Neuronal stem cell (in vitro differentiated cells): ENCODE results near the gene OR10G2.
"Not testable (repeated sequence)": the region's sequence is repeated elsewhere in the genome, so short reads cannot be mapped to it uniquely, and the experiment has no call there.

Experiments
- DNase-seq: peaks from one replicate; pipeline ENCODE4 v3.0.0-alpha.2; 2013; ENCODE audit warnings: low spot score
- H2AFZ ChIP-seq: one replicate; pipeline ENCODE4 v1.6.1; 2013; ENCODE audit warnings: mild to moderate bottlenecking, low read length, inconsistent platforms
- H2AK5ac ChIP-seq: 2 replicates; pipeline ENCODE4 v1.6.1; 2013; ENCODE audit warnings: low read depth, mild to moderate bottlenecking, inconsistent platforms, low read length, moderate library complexity, mixed read lengths
- H2BK120ac ChIP-seq: 2 replicates; pipeline ENCODE4 v1.6.1; 2013; ENCODE audit warnings: low read depth, mild to moderate bottlenecking, inconsistent platforms, low read length, moderate library complexity, mixed read lengths
- H2BK12ac ChIP-seq: one replicate; pipeline ENCODE4 v1.6.1; 2013; ENCODE audit warnings: low read length, inconsistent platforms
- H2BK15ac ChIP-seq: 2 replicates; pipeline ENCODE4 v1.6.1; 2013; ENCODE audit warnings: mild to moderate bottlenecking, low read length, inconsistent platforms, mixed read lengths
- H2BK5ac ChIP-seq: one replicate; pipeline ENCODE4 v1.6.1; 2013; ENCODE audit warnings: inconsistent platforms, mild to moderate bottlenecking, low read length, moderate library complexity
- H3K14ac ChIP-seq: one replicate; pipeline ENCODE4 v1.6.1; 2013; ENCODE audit warnings: low read length, inconsistent platforms
- H3K18ac ChIP-seq: 2 replicates; pipeline ENCODE4 v1.6.1; 2013; ENCODE audit warnings: low read length, inconsistent platforms
- H3K23ac ChIP-seq: 2 replicates; pipeline ENCODE4 v1.6.1; 2013; ENCODE audit warnings: low read depth, mild to moderate bottlenecking, mixed read lengths, low read length, inconsistent platforms; ENCODE audit not compliant: poor library complexity
- H3K27ac ChIP-seq: replicated peaks from 3 replicates; pipeline ENCODE4 v1.5.1; 2013; ENCODE audit warnings: low read length, inconsistent platforms
- H3K27me3 ChIP-seq, 3 experiments: 2 replicates each; pipeline ENCODE4 v1.6.1; 2013; ENCODE audit warnings: low read length in 3 of 3, mild to moderate bottlenecking in 2 of 3, inconsistent platforms in 1 of 3, low read depth in 1 of 3, mixed read lengths in 1 of 3, moderate library complexity in 1 of 3; ENCODE audit not compliant: control insufficient read depth in 3 of 3, insufficient read depth in 3 of 3
- H3K36me3 ChIP-seq, 2 donors: replicated peaks in 1 of 2; 2 replicates each; pipeline ENCODE4 v1.6.1; 2013; ENCODE audit warnings: low read length in 2 of 2; ENCODE audit not compliant: control insufficient read depth in 2 of 2, insufficient read depth in 2 of 2
- H3K4ac ChIP-seq: 2 replicates; pipeline ENCODE4 v1.6.1; 2013; ENCODE audit warnings: inconsistent platforms, mild to moderate bottlenecking, low read length, moderate library complexity
- H3K4me1 ChIP-seq, 2 donors: 1 replicate in 1 of 2; 2 replicates in 1 of 2; pipeline ENCODE4 v1.6.1; 2013; ENCODE audit warnings: low read length in 2 of 2, low read depth in 1 of 2; ENCODE audit not compliant: control insufficient read depth in 2 of 2, insufficient read depth in 1 of 2
- H3K4me2 ChIP-seq: one replicate; pipeline ENCODE4 v1.6.1; 2013; ENCODE audit warnings: mild to moderate bottlenecking, low read length, inconsistent platforms; ENCODE audit not compliant: insufficient read depth, poor library complexity, severe bottlenecking
- H3K4me3 ChIP-seq, 2 donors: 2 replicates each; pipeline ENCODE4 v1.5.1; 2013; ENCODE audit warnings: low read length in 2 of 2, mild to moderate bottlenecking in 2 of 2, inconsistent platforms in 1 of 2, moderate library complexity in 1 of 2
- H3K79me1 ChIP-seq: one replicate; pipeline ENCODE4 v1.6.1; 2013; ENCODE audit warnings: low read depth, mild to moderate bottlenecking, inconsistent platforms, low read length, moderate library complexity
- H3K9ac ChIP-seq: one replicate; pipeline ENCODE4 v1.6.1; 2013; ENCODE audit warnings: mild to moderate bottlenecking, low read depth, low read length, inconsistent platforms; ENCODE audit not compliant: poor library complexity
- H3K9me3 ChIP-seq, 2 donors: replicated peaks in 1 of 2; 2 replicates each; pipeline versions ENCODE3 to v1.6.1; 2013; ENCODE audit warnings: low read length in 2 of 2, mild to moderate bottlenecking in 2 of 2, inconsistent platforms in 1 of 2, low read depth in 1 of 2, mixed read lengths in 1 of 2, moderate library complexity in 1 of 2; ENCODE audit not compliant: control insufficient read depth in 2 of 2, insufficient read depth in 1 of 2
- H4K8ac ChIP-seq: one replicate; pipeline ENCODE4 v1.6.1; 2013; ENCODE audit warnings: low read depth, mild to moderate bottlenecking, inconsistent platforms, low read length, moderate library complexity
- H4K91ac ChIP-seq: one replicate; pipeline ENCODE4 v1.6.1; 2013; ENCODE audit warnings: low read length, low read depth, mild to moderate bottlenecking, inconsistent platforms; ENCODE audit not compliant: poor library complexity
- WGBS, 2 donors: extraction: QIAGEN DNeasy Blood & Tissue Kit; methylation state at CpG; one replicate each; pipeline ENCODE4 v1.1.7; 2013; ENCODE audit warnings: missing lambda C conversion rate in 2 of 2, mixed read lengths in 1 of 2; ENCODE audit not compliant: insufficient read length in 2 of 2, insufficient replicate concordance in 1 of 2; ENCODE audit errors: extremely low coverage in 2 of 2; 5-methylcytosine and 5-hydroxymethylcytosine counted together

OR10G2 gene

DNA sequence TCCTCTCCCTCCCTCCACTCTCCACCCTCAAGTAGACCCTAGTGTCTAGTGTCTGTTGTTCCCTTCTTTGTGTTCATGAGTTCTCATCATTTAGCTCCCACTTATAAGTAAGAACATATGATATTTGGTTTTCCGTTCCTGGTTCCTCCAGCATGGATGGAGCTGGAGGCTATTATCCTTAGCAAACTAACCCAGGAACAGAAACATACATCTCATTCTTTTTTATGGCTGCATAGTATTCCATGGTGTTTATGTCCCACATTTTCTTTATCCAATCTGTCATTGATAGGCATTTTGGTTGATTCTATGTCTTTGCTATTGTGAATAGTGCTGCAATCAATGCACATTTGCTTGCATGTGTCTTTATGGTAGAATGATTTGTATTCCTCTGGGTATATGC lies 4.2 kb downstream of the OR10G2 start:
- not testable (repeated sequence) for H2AFZ ChIP-seq, H3K14ac ChIP-seq, H4K91ac ChIP-seq, H2AK5ac ChIP-seq, H2BK15ac ChIP-seq, H2BK120ac ChIP-seq, H3K79me1 ChIP-seq, H3K27me3 ChIP-seq, DNase-seq, H3K36me3 ChIP-seq, H3K4me2 ChIP-seq, H3K27ac ChIP-seq, H3K4ac ChIP-seq, H3K4me1 ChIP-seq, H3K9ac ChIP-seq, H2BK12ac ChIP-seq, H3K18ac ChIP-seq, H4K8ac ChIP-seq, H3K9me3 ChIP-seq, H3K4me3 ChIP-seq, H2BK5ac ChIP-seq, H3K23ac ChIP-seq
- no CpG with 5 or more reads among the region's 1 CpG for WGBS, 2 donors

DNA sequence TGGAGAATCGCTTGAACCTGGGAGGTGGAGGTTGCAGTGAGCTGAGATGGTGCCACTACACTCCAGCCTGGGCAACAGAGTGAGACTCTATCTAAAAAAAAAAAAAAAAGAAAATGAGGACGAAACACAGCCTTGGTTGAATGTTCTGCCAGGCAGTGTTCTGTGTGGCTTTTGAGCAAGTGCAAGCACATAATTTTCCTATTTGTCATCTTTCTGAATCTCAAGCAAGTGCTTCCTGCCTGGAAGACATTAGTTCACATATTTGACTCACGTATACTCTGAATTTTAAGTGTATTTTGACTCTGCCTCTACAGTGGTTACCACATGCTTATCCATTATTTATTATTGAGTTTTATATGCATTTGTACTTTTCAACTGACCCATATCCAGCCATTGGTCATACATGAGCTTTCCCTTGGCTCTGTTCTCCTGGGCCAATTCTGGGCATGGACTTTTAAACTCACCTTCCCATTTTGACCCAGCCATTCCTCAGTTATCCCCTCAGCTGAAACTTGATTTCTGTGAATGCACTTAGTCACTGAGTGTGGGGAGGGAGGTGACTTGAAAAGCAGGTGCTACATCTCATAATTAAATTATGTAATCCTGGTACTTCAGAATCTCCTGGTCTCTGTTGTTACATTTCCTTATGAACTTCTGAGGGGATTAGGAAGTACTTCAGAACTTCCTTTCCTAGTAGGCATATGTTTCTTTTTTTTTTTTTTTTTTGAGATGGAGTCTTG lies 8.1 kb downstream of the OR10G2 start:
- H2AK5ac ChIP-seq = no peak overlapping the region
- no peak overlapping the region for H3K4me2 ChIP-seq
- H2BK15ac ChIP-seq = no peak overlapping the region
- H2AFZ ChIP-seq = no peak overlapping the region
- no peak overlapping the region for H4K8ac ChIP-seq
- DNase-seq = no peak
- no peak overlapping the region for H4K91ac ChIP-seq
- no peaks in the 10 kb centered on the region for H3K36me3 ChIP-seq
- no peak overlapping the region for H2BK120ac ChIP-seq
- H2BK12ac ChIP-seq = no peak overlapping the region
- no peaks in the 10 kb centered on the region for H3K9me3 ChIP-seq
- H3K23ac ChIP-seq = no peak overlapping the region
- H3K18ac ChIP-seq = no peak overlapping the region
- H2BK5ac ChIP-seq = no peak overlapping the region
- H3K4ac ChIP-seq = no peak overlapping the region
- no peak overlapping the region for H3K4me3 ChIP-seq
- no peaks in the 10 kb centered on the region for H3K79me1 ChIP-seq
- H3K27ac ChIP-seq = no peak overlapping the region
- H3K27me3 ChIP-seq = no peaks in the 10 kb centered on the region
- WGBS, 2 donors = no CpG with 5 or more reads among the region's 3 CpGs
- H3K14ac ChIP-seq = no peak overlapping the region
- H3K4me1 ChIP-seq = no peaks in the 10 kb centered on the region
- H3K9ac ChIP-seq = no peak overlapping the region

DNA sequence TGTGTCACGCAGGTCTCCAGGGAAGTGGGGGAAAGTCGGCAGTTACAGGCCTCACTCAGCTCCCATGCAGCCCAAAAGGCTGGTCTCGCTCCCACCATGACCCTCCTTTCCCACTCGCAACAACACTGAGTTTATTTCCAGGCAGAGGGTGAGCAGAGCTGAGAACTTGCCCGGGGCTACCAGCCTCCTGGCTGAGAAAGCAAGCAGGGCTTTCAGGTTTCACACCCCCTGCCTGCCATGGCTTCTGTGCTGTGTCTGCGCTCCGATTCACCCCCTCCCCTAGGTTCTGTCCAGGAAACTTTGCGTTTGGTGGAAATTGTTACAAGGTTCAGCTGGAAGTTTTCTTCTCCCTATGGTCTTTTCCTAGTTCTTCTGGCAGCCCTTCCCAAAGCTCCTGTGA lies 17.1 kb downstream of the OR10G2 start:
- Histone ChIP-seq H2AK5ac (no peak overlapping the region), H3K4me2 (no peak overlapping the region), H3K4me3 (peak overlapping the region in 1 of 2 donors; percentile 15), H2BK120ac (no peak overlapping the region), H3K36me3 (no peaks in the 10 kb centered on the region), H4K8ac (no peak overlapping the region), H3K79me1 (no peaks in the 10 kb centered on the region), H3K9ac (no peak overlapping the region), H3K18ac (peak overlapping the region; percentile 20), H3K14ac (no peak overlapping the region), H2BK5ac (no peak overlapping the region), H3K4ac (no peak overlapping the region), H2BK12ac (no peak overlapping the region), H3K9me3 (no peaks in the 10 kb centered on the region), H2BK15ac (no peak overlapping the region), H2AFZ (no peak overlapping the region), H3K27ac (no peak overlapping the region), H3K27me3 (peaks cover 0 to under 1% (median 0%) of the 10 kb centered on the region in 3 experiments), H4K91ac (no peak overlapping the region), H3K23ac (no peak overlapping the region), H3K4me1 (peaks cover 0 to 3% of the 10 kb centered on the region in 2 donors)
- WGBS, 2 donors = no CpG with 5 or more reads among the region's 8 CpGs
- DNase-seq = no peak

DNA sequence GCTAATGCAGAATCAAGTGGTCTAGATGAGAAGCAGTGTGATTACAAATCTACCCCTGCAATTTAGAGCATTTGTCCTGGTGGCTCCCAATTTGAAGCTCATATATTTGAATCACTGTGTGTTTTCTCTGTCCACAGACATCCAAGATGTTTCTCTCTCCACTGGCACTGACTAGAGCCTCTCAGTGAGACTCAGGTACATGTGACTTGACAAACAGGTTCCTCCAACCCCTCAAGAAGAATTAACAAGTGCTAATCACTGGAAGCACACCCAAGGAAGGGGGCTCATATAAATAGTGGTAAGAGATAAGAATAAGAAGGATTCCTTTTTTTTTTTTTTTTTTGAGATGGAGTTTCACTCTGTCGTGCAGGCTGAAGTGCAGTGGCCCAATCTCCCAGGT lies 20.5 kb downstream of the OR10G2 start:
- Histone ChIP-seq H2BK12ac (no peak overlapping the region), H3K4me2 (no peak overlapping the region), H3K23ac (no peak overlapping the region), H4K8ac (no peak overlapping the region), H4K91ac (no peak overlapping the region), H3K36me3 (no peaks in the 10 kb centered on the region), H2BK15ac (no peak overlapping the region), H3K9ac (no peak overlapping the region), H3K27ac (no peak overlapping the region), H3K4me3 (no peak overlapping the region), H2BK5ac (no peak overlapping the region), H3K18ac (no peak overlapping the region), H3K9me3 (no peaks in the 10 kb centered on the region), H3K14ac (no peak overlapping the region), H3K79me1 (no peaks in the 10 kb centered on the region), H3K27me3 (peaks cover 0 to 5% (median 0%) of the 10 kb centered on the region in 3 experiments), H3K4me1 (peaks cover 0 to 3% of the 10 kb centered on the region in 2 donors), H2AFZ (no peak overlapping the region), H3K4ac (no peak overlapping the region), H2AK5ac (no peak overlapping the region), H2BK120ac (no peak overlapping the region)
- WGBS, 2 donors = no CpG with 5 or more reads among the region's 1 CpG
- DNase-seq = no peak
